Brain microvascular endothelial cell (primary cell): ENCODE data around the gene KIF3A.

ENCODE experiments used
- DNase-seq: peaks from one replicate; pipeline ENCODE4 v3.0.0-alpha.2; 2020
- H3K27ac ChIP-seq: fragments of 250-450 bp; sonication (Bioruptor Pico); 2 replicates; pipeline ENCODE4 v1.5.1; 2020; ENCODE audit warnings: mild to moderate bottlenecking, moderate library complexity
- H3K27me3 ChIP-seq: fragments of 250-450 bp; sonication (Bioruptor Pico); replicated peaks from 2 replicates; pipeline ENCODE4 v1.5.1; 2020; ENCODE audit warnings: mild to moderate bottlenecking
- H3K36me3 ChIP-seq: fragments of 250-450 bp; sonication (Bioruptor Pico); replicated peaks from 2 replicates; pipeline ENCODE4 v1.5.1; 2020; ENCODE audit warnings: mild to moderate bottlenecking
- H3K4me3 ChIP-seq: 2 replicates; pipeline ENCODE4 v1.5.1; 2011; ENCODE audit warnings: low read depth, mild to moderate bottlenecking, control low read depth, low read length, moderate library complexity
- in situ Hi-C: cut with HindIII; loops from 2 replicates; pipeline ENCODE4 v1.10.0; 2017; ENCODE audit warnings: low sequenced_read_pairs, low pct_ligation_motif_present
- TF ChIP-seq, protein P1 (sequence below): IDR thresholded peaks from 2 replicates; pipeline ENCODE4 v1.5.1; 2011; ENCODE audit warnings: low read depth, mild to moderate bottlenecking, moderate library complexity, low read length, control low read depth, inconsistent platforms; ENCODE audit errors: missing control alignments

Gene KIF3A

DNA sequence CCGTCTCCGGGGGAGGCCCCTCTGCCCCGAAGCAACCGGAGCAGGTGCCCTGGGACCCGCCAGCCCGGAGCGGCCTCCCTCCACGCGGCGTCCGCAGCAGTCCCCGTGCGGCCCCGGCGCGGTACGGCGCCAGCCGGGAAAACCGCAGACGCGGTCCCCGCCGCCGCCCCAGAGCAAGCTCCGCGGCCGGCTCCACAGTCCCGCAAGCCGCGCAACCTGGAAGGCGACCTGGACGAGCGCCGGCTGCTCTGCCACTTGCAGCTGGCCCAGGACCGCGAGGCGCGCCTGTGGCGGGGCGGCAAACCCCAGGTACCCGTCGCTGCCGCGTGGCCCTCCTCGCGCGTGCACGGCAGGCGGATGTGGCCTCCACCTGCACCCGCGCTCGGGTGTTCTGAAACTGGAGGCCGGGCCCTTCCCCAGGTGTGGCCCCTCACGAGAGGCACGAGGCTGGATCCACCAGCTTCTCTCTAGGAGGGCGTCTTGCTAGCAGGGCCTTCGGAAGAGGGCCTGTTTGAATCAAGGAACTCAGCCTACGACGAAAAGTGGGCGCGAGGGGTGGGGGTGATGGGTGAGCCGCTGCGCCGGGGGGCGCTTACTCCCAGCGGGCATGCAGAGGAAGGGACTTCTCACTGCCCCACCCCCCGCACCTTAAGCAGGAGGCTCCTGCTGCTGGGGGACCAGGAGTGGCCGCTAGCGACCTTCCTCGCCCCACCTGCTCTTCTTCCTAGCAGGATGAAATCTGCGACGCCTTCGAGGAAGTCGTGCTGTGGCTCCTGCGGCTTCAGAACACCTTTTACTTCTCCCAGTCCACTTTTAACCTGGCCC, 10.5 kb upstream of the KIF3A start:
- DNase-seq: no peak
- TF ChIP-seq, protein P1, sequence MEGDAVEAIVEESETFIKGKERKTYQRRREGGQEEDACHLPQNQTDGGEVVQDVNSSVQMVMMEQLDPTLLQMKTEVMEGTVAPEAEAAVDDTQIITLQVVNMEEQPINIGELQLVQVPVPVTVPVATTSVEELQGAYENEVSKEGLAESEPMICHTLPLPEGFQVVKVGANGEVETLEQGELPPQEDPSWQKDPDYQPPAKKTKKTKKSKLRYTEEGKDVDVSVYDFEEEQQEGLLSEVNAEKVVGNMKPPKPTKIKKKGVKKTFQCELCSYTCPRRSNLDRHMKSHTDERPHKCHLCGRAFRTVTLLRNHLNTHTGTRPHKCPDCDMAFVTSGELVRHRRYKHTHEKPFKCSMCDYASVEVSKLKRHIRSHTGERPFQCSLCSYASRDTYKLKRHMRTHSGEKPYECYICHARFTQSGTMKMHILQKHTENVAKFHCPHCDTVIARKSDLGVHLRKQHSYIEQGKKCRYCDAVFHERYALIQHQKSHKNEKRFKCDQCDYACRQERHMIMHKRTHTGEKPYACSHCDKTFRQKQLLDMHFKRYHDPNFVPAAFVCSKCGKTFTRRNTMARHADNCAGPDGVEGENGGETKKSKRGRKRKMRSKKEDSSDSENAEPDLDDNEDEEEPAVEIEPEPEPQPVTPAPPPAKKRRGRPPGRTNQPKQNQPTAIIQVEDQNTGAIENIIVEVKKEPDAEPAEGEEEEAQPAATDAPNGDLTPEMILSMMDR: no peak
- peaks cover 19% of the 10 kb centered on the region for H3K27me3 ChIP-seq
- no peaks in the 10 kb centered on the region for H3K36me3 ChIP-seq
- no peak overlapping the region for H3K27ac ChIP-seq
- H3K4me3 ChIP-seq: peak overlapping the region; percentile 44
- in situ Hi-C loops: no loop called here

DNA sequence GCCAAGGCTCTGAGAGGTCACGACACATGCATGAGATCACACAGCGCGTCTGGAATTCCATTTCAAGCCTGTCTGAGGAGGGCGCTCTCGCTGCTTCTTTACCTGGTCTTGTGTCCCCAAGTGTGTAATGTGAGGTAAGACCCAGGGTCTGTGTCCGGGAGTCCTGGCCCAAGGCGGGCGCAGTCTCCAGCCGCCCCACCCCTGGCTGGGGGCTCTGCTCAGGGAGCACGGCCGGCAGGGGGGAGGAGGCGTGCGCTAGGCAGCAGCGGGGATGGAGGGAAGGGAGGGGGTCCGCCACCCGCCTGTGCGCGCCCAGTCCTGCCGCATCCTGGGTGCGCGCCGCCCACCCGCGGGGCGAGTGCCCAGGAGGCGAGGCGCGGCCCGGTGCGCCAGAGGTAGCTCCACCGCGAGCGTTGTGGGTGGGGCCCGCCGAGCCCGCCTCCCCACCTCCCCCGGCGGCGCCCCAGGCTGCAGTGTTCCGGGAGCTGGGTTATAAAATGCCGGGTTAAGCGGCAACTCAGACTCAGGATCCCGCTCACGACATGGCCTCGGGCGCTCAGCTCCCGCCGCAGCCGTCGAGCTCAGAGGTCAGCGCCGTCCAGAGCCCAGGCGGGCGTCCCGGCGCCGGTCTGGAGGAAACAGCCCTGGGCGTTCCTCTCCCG, 9.7 kb upstream of the KIF3A start, which contains the start of gene CCNI2:
TSS of gene CCNI2 (plus strand) at position 473 of the 662 bp plus-strand sequence. CDS start at position 543, 70 bp downstream.
- TF ChIP-seq, protein P1: peak; percentile 55
- DNase-seq: peak; percentile 10
- H3K27ac ChIP-seq: no peak within 1 kb of the TSS
- H3K4me3 ChIP-seq: peak within 1 kb of the TSS; percentile 44
- no peaks in the 10 kb centered on the region for H3K36me3 ChIP-seq
- H3K27me3 ChIP-seq: peaks cover 19% of the 10 kb centered on the region
- in situ Hi-C loops: no loop called here

DNA sequence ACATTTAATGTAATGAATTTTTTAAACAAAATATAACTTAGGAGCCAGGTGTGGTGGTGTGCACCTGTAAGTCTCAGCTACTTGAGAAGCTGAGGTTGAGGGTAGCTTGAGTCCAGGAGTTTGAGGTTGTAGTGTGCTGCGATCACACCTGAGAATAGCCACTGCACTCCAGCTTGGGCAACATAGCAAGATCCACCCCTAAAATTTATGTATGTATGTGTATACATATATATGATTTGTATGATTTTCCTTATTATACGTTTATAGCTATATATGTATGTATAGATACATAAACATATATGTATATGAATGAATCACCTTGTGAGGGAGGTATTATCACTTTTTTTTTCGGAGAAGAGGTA, 9.2 kb upstream of the KIF3A start:
- in situ Hi-C loops: no loop called here
- H3K27me3 ChIP-seq: peaks cover 19% of the 10 kb centered on the region
- TF ChIP-seq, protein P1: no peak

DNA sequence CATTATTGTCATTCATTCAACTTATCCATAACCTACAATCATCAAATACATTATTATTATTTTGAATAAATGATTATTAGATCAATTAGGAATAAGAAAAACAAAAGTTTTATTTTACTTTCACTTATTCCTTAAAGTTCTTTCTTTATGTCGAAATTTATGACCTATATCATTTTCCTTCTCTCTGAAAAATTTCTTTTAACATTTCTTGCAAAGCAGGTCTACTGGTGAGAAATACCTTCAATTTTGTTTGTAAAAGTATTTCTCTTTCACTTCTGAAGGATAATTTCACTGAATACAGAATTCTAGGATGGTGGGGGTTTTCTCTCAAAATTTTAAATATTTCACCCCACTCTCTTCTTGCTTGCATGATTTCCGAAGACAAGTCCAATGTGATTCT, 7.3 kb upstream of the KIF3A start:
- in situ Hi-C loops: no loop called here
- no peak for DNase-seq
- no peak overlapping the region for H3K4me3 ChIP-seq
- H3K36me3 ChIP-seq: no peaks in the 10 kb centered on the region
- no peak overlapping the region for H3K27ac ChIP-seq
- TF ChIP-seq, protein P1: no peak
- peaks cover 19% of the 10 kb centered on the region for H3K27me3 ChIP-seq

More for the DNA sequence above, 9.2 kb upstream of the KIF3A start:
- Histone ChIP-seq H3K36me3 (no peaks in the 10 kb centered on the region), H3K27ac (no peak overlapping the region), H3K4me3 (no peak overlapping the region)
- DNase-seq: no peak

DNA sequence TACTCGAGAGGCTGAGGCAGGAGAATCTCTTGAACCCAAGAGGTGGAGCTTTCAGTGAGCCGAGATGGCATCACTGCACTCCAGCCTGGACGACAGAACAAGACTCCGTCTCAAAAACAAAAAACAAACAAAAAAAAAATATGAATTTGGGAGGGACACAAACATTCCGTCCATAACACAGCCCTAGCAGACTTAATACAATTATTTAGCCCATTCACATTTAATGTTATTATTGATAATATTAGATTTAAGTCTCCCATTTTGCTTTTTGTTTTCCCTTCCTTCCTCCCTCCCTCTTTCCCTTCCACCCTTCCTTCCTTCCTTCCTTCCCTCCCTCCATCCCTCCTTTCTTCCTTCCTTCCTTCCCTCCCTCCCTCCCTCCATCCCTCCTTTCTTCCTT, 5.3 kb upstream of the KIF3A start:
- TF ChIP-seq, protein P1: no peak
- H3K36me3 ChIP-seq: no peaks in the 10 kb centered on the region
- H3K4me3 ChIP-seq: no peak overlapping the region
- in situ Hi-C loops: no loop called here
- H3K27me3 ChIP-seq: peaks cover 9% of the 10 kb centered on the region
- no peak overlapping the region for H3K27ac ChIP-seq
- no peak for DNase-seq
